Vagina (tissue), 2 donors: Measurements from ENCODE around the gene CDAN1. TPM values are rescaled to one million over a fixed set of nuclear protein-coding genes. Genes with fewer than 3 reads are reported as not detected.
"Not testable (repeated sequence)": the region's sequence is repeated elsewhere in the genome, so short reads cannot be mapped to it uniquely, and the experiment has no call there.

ENCODE experiments used
- DNase-seq, 2 donors: peaks; one replicate each; pipeline ENCODE4 v3.0.0-alpha.2; 2017; ENCODE audit errors: extremely low spot score in 2 of 2
- H3K27ac ChIP-seq: fragments of 200-600 bp; sonication (generic); one replicate; pipeline ENCODE4 v1.5.1; 2019
- H3K27me3 ChIP-seq: fragments of 200-600 bp; sonication (generic); one replicate; pipeline ENCODE4 v1.5.1; 2019
- H3K36me3 ChIP-seq, 2 donors: fragments of 200-600 bp; sonication (generic); one replicate each; pipeline ENCODE4 v1.5.1; 2017 to 2019
- H3K4me1 ChIP-seq: fragments of 200-600 bp; sonication (generic); one replicate; pipeline ENCODE4 v1.5.1; 2019
- H3K4me3 ChIP-seq, 2 donors: fragments of 200-600 bp; sonication (generic); 1 replicate in 1 of 2; 2 replicates in 1 of 2; pipeline ENCODE4 v1.5.1; 2016 to 2019
- H3K9me3 ChIP-seq: fragments of 200-600 bp; sonication (generic); one replicate; pipeline ENCODE4 v1.5.1; 2019
- POLR2A ChIP-seq, 2 donors: fragments of 450-650 bp; IDR thresholded peaks; one replicate each; pipeline ENCODE4 v1.6.1; 2017; ENCODE audit warnings: antibody characterized with exemption in 2 of 2, mild to moderate bottlenecking in 2 of 2, moderate library complexity in 2 of 2
- POLR2AphosphoS5 ChIP-seq, 2 donors: sonication (generic); formaldehyde crosslinking; IDR thresholded peaks; one replicate each; pipeline ENCODE4 v1.9.0; 2017; ENCODE audit warnings: antibody characterized with exemption in 2 of 2, mild to moderate bottlenecking in 2 of 2, low read depth in 1 of 2; ENCODE audit not compliant: insufficient read depth in 1 of 2
- intact Hi-C: fragments of 100-400 bp; cut with DNase I; formaldehyde crosslinking; loops from one replicate; pipeline ENCODE4 v1.15.1; 2023
- total RNA-seq: library from RNA; depleted of rRNA; stranded (reverse); fragments of >200 nt; gene quantifications from one replicate; pipeline ENCODE4 v1.2.3, GENCODE V29; 2016
- TF ChIP-seq, protein P1 (sequence below), 3 experiments: fragments of 450-650 bp in 2 of 3; fragments of 200-600 bp in 1 of 3; sonication (generic) in 1 of 3; IDR thresholded peaks; one replicate each; pipeline ENCODE4 v1.5.1; 2017 to 2019; ENCODE audit warnings: antibody characterized with exemption in 3 of 3, mild to moderate bottlenecking in 2 of 3, moderate library complexity in 2 of 3

Gene CDAN1
- total RNA-seq, 1 donor from 2014 or later, result 10.3 TPM

DNA sequence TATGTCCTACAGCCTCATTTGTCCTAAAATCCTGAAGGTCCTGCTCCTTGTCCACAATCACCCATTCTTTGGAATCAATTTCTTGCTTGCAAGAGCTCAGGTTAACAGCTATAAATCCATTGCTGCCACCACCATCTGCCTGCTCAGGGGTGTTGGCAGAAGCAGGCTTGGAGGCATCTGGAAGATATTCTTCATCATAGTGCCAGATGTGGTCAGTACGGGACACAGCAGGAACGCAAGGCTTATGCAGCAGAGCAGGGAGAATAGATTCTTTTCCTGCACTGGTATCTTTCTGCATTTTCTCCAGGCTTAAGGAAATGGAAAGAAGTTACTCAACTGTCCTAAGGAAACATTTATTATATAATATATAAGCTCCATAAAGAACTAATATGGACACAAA, 38.5 kb upstream of the CDAN1 start:
- intact Hi-C loops, result no loop called here
- TF ChIP-seq, protein P1, sequence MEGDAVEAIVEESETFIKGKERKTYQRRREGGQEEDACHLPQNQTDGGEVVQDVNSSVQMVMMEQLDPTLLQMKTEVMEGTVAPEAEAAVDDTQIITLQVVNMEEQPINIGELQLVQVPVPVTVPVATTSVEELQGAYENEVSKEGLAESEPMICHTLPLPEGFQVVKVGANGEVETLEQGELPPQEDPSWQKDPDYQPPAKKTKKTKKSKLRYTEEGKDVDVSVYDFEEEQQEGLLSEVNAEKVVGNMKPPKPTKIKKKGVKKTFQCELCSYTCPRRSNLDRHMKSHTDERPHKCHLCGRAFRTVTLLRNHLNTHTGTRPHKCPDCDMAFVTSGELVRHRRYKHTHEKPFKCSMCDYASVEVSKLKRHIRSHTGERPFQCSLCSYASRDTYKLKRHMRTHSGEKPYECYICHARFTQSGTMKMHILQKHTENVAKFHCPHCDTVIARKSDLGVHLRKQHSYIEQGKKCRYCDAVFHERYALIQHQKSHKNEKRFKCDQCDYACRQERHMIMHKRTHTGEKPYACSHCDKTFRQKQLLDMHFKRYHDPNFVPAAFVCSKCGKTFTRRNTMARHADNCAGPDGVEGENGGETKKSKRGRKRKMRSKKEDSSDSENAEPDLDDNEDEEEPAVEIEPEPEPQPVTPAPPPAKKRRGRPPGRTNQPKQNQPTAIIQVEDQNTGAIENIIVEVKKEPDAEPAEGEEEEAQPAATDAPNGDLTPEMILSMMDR (IDR thresholded peaks at IDR 0.05), result no peak

GRCh38 chr15:42772901-42773300, 36.0 kb upstream of the CDAN1 start:
- no peaks in the 10 kb centered on the region for H3K27me3 ChIP-seq
- DNase-seq, result no peak
- peaks cover 2 to 9% of the 10 kb centered on the region in 2 donors for H3K36me3 ChIP-seq
- intact Hi-C loops, result no loop called here
- no peak overlapping the region for H3K27ac ChIP-seq
- no peak overlapping the region for H3K4me3 ChIP-seq
- H3K4me1 ChIP-seq, result peaks cover 19% of the 10 kb centered on the region
- no peaks in the 10 kb centered on the region for H3K9me3 ChIP-seq
- TF ChIP-seq POLR2AphosphoS5 (IDR thresholded peaks at IDR 0.05; ENCODE audit: insufficient read depth in 1 of 2, low read depth in 1 of 2), result no peak

More for the DNA sequence above, 38.5 kb upstream of the CDAN1 start:
- no peak overlapping the region for H3K27ac ChIP-seq
- no peaks in the 10 kb centered on the region for H3K9me3 ChIP-seq
- H3K27me3 ChIP-seq, result no peaks in the 10 kb centered on the region
- peaks cover 19% of the 10 kb centered on the region for H3K4me1 ChIP-seq
- no peak for DNase-seq
- H3K36me3 ChIP-seq, result peaks cover 2 to 9% of the 10 kb centered on the region in 2 donors
- H3K4me3 ChIP-seq, result no peak overlapping the region

DNA sequence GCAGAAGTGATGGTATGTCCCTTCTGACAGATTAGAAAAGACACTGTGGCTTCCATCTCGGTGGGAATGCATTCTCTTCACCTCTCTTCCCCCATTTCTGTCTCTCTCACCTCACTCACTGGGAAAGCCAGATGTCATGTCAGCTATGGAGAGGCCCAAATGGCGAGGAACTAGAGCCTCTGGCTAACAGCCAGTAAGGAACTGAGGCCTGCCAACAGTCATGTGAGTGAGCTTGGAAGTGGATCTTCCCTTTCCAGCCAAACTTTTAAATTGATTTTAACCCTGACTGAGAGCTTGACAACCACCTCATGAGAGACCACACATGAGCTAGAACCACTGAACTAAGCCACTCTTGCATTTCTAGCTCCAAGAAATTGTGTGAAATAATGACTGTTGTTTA, 35.2 kb upstream of the CDAN1 start:
- DNase-seq, result no peak

DNA sequence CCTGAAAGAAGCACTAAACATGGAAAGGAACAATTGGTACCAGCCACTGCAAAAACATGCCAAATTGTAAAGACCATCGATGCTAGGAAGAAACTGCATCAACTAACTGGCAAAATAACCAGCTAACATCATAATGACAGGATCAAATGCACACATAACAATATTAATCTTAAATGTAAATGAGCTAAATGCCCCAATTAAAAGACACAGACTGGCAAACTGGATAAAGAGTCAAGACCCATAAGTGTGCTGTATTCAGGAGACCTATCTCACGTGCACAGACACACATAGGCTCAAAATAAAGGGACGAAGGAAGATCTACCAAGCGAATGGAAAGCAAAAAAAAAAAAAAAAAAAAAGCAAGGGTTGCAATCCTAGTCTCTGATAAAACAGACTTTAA, 29.2 kb upstream of the CDAN1 start:
- H3K27ac ChIP-seq, H3K27me3 ChIP-seq, H3K4me3 ChIP-seq, H3K36me3 ChIP-seq, DNase-seq, H3K4me1 ChIP-seq, H3K9me3 ChIP-seq, intact Hi-C loops: not testable (repeated sequence)

More for the DNA sequence above, 35.2 kb upstream of the CDAN1 start:
- Histone ChIP-seq H3K36me3 (peaks cover 2 to 9% of the 10 kb centered on the region in 2 donors), H3K4me1 (peaks cover 19% of the 10 kb centered on the region), H3K27ac (no peak overlapping the region), H3K9me3 (no peaks in the 10 kb centered on the region), H3K4me3 (no peak overlapping the region), H3K27me3 (no peaks in the 10 kb centered on the region)
- TF ChIP-seq, protein P1 (IDR thresholded peaks at IDR 0.05), result no peak
- no peak for TF ChIP-seq POLR2A (IDR thresholded peaks at IDR 0.05)
- TF ChIP-seq POLR2AphosphoS5 (IDR thresholded peaks at IDR 0.05; ENCODE audit: insufficient read depth in 1 of 2, low read depth in 1 of 2), result no peak
- intact Hi-C loops, result no loop called here

DNA sequence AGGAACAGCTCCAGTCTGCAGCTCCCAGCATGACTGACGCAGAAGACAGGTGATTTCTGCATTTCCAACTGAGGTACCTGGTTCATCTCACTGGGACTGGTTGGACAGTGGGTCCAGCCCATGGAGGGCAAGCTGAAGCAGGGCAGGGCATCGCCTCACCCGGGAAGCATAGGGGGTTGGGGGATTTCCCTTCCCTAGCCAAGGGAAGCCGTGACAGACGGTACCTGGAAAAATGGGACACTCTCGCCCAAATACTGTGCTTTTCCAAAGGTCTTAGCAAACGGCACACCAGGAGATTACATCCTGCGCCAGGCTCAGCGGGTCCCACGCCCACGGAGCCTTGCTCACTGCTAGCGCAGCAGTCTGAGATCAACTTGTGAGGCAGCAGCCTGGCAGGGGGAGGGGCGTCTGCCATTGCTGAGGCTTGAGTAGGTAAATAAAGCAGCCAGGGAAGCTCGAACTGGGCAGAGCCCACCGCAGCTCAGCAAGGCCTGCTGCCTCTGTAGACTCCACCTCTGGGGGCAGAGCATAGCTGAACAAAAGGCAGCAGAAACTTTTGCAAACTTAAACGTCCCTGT, 27.3 kb upstream of the CDAN1 start:
- H3K36me3 ChIP-seq, H3K27me3 ChIP-seq, intact Hi-C loops, H3K4me1 ChIP-seq, DNase-seq, H3K27ac ChIP-seq, H3K4me3 ChIP-seq, H3K9me3 ChIP-seq: not testable (repeated sequence)

DNA sequence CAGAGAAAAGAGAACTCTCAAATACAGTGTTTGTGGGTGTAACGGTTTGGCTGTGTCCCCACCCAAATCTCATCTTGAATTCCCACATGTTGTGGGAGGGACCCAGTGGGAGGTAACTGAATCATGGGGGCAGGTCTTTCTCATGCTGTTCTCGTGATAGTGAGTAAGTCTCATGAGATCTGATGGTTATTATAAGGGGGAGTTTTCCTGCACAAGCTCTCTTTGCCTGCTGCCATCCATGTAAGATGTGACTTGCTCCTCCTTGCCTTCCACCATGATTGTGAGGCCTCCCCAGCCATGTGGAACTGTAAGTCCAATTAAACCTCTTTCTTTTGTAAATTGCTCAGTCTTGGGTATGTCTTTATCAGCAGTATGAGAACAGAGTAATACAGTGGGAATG, 24.9 kb upstream of the CDAN1 start:
- H3K27ac ChIP-seq, H3K4me3 ChIP-seq, intact Hi-C loops: not testable (repeated sequence)

DNA sequence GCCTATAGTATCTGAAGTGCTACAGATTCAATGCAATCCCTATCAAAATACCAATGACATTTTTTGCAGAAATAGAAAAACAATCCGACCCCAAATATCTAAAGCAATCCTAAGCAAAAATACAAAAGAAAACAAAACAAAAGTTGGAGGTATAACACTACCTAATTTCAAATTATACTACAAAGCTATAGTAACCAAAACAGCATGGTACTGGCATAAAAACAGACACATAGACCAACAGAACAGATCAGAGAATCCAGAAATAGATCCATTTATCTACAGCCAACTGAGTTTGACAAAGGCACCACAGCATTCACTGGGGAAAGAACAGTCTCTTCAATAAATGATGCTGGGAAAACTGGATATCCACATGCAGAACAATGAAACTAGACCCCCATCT, 23.8 kb upstream of the CDAN1 start:
- intact Hi-C loops, result no loop called here
- TF ChIP-seq, protein P1 (IDR thresholded peaks at IDR 0.05), result no peak
- TF ChIP-seq POLR2A (IDR thresholded peaks at IDR 0.05), result no peak
- TF ChIP-seq POLR2AphosphoS5 (IDR thresholded peaks at IDR 0.05; ENCODE audit: insufficient read depth in 1 of 2, low read depth in 1 of 2), result no peak
- Histone ChIP-seq H3K9me3 (peaks cover 6% of the 10 kb centered on the region), H3K27me3 (no peaks in the 10 kb centered on the region), H3K36me3 (peaks cover 0 to 7% of the 10 kb centered on the region in 2 donors), H3K4me3 (no peak overlapping the region), H3K4me1 (no peaks in the 10 kb centered on the region), H3K27ac (no peak overlapping the region)
- DNase-seq, result no peak

More for the DNA sequence above, 24.9 kb upstream of the CDAN1 start:
- not testable (repeated sequence) for H3K9me3 ChIP-seq, DNase-seq, H3K27me3 ChIP-seq, H3K36me3 ChIP-seq, H3K4me1 ChIP-seq
